ENCODE results near the gene C3orf52. TPM values are rescaled to one million over a fixed set of nuclear protein-coding genes. Genes with fewer than 3 reads are reported as not detected.
"Not testable (repeated sequence)": the region's sequence is repeated elsewhere in the genome, so short reads cannot be mapped to it uniquely, and the experiment has no call there.

Gene C3orf52
- total RNA-seq, 6 experiments from 2014 or later = 9.7 to 11.6 (median 10.7) TPM

DNA sequence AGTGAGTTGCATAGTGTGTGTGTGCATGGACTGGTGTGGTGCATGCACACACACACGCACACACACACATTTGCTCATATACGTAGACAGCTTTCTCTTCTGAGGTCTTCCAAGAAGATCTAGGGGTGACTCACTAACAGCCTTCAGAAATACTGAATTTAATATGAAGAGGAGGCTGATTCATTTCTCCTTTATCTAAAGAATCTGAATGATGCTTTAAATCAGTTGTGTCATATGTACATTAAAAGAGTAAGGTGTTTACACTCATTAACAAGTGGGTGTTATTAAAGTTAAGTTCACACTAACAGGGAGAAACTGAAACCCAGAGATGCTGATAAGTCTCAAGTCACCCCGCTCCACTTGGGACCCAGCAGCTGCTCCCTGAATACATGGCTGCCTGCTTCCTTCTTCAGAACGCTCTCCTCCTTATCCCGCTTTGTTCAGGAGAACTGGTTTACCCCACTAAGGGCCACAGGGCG is 29.7 kb upstream of the C3orf52 start:
- peak; percentile 85 for DNase-seq
- Mint-ChIP-seq H3K4me1 (ENCODE audit: low read depth) (peaks cover 44% of the 10 kb centered on the region), H3K9me3 (no peaks in the 10 kb centered on the region), H3K27me3 (ENCODE audit: insufficient read depth) (peaks cover 3% of the 10 kb centered on the region), H3K27ac (peak overlapping the region; percentile 30), H3K36me3 (ENCODE audit: low read depth) (0 out of 2 replicates have a peak, but pooled peaks cover 3% of the 10 kb centered on the region), H3K4me3 (peak overlapping the region; percentile 46)
- no peak for TF ChIP-seq CTCF (IDR thresholded peaks at IDR 0.05)

GRCh38 chr3:112059497-112059896 is 26.7 kb upstream of the C3orf52 start:
- DNase-seq = no peak

GRCh38 chr3:112061152-112061551 is 25.0 kb upstream of the C3orf52 start:
- peak overlapping the region; percentile 9; the same call in 1 of the 2 replicates for H3K4me3 Mint-ChIP-seq
- H3K27ac Mint-ChIP-seq = peak overlapping the region; percentile 11; the same call in 1 of the 2 replicates
- H3K27me3 Mint-ChIP-seq (ENCODE audit: insufficient read depth) = no peaks in the 10 kb centered on the region; the same call in 1 of the 2 replicates
- H3K9me3 Mint-ChIP-seq = no peaks in the 10 kb centered on the region
- 0 out of 2 replicates have a peak, but pooled peaks cover 3% of the 10 kb centered on the region for H3K36me3 Mint-ChIP-seq (ENCODE audit: low read depth)
- peak; percentile 40 for DNase-seq
- no peak for TF ChIP-seq CTCF (IDR thresholded peaks at IDR 0.05)
- peaks cover 32% of the 10 kb centered on the region for H3K4me1 Mint-ChIP-seq (ENCODE audit: low read depth)

More at GRCh38 chr3:112059497-112059896, 26.7 kb upstream of the C3orf52 start:
- Mint-ChIP-seq H3K27me3 (ENCODE audit: insufficient read depth) (no peaks in the 10 kb centered on the region; the same call in 1 of the 2 replicates), H3K27ac (no peak overlapping the region), H3K4me3 (no peak overlapping the region), H3K9me3 (no peaks in the 10 kb centered on the region), H3K4me1 (ENCODE audit: low read depth) (peaks cover 34% of the 10 kb centered on the region), H3K36me3 (ENCODE audit: low read depth) (0 out of 2 replicates have a peak, but pooled peaks cover 3% of the 10 kb centered on the region)
- TF ChIP-seq CTCF (IDR thresholded peaks at IDR 0.05) = no peak

DNA sequence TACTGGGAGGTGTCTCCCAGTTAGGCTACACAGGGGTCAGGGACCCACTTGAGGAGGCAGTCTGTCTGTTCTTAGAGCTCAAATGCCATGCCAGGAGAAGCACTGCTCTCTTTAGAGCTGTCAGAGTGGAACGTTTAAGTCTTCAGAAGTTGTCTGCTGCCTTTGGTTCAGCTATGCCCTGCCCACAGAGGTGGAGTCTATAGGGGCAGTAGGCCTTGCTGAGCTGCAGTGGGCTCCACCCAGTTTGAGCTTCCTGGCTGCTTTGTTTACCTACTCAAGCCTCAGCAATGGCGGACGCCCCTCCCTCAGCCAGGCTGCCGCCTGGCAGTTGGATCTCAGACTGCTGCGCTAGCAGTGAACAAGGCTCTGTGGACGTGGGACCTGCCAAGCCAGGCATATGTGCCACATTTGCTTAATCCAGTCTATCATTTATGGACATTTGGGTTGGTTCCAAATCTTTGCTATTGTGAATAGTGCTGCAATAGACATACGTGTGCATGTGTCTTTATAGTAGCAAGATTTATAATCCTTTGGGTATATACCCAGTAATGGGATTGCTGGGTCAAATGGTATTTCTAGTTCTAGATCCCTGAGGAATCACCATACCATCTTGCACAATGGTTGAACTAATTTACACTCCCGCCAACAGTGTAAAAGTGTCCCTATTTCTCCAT is 13.7 kb upstream of the C3orf52 start:
- DNase-seq; H3K27me3 Mint-ChIP-seq (ENCODE audit: insufficient read depth); H3K4me3 Mint-ChIP-seq; H3K9me3 Mint-ChIP-seq; H3K27ac Mint-ChIP-seq: not testable (repeated sequence)
- H3K4me1 Mint-ChIP-seq (ENCODE audit: low read depth) = peaks cover 31% of the 10 kb centered on the region
- peaks cover 11% of the 10 kb centered on the region; the same call in 1 of the 2 replicates for H3K36me3 Mint-ChIP-seq (ENCODE audit: low read depth)

DNA sequence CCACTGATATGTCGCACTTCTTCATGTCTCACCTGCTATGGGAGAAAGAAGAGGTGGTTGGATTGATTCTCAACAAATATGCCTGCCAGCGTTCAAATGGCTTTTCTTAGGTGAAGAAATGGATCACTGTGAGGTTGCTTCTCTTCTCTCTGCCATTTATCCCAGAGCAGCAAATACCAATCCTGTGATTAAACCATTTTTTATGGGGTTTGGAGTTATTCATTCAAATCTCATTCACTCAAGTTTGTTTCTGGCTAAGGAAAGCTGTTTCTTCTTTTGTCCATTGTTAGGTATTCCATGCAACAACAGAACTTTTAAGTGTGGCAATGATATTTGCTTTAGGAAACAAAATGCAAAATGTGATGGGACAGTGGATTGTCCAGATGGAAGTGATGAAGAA is 12.2 kb upstream of the C3orf52 start:
- peak overlapping the region; percentile 98 for H3K27ac Mint-ChIP-seq
- peaks cover 31% of the 10 kb centered on the region for H3K4me1 Mint-ChIP-seq (ENCODE audit: low read depth)
- no peaks in the 10 kb centered on the region for H3K9me3 Mint-ChIP-seq
- H3K27me3 Mint-ChIP-seq (ENCODE audit: insufficient read depth) = no peaks in the 10 kb centered on the region; the same call in 1 of the 2 replicates
- TF ChIP-seq CTCF (IDR thresholded peaks at IDR 0.05) = no peak
- peak; percentile 60 for DNase-seq
- peaks cover 8% of the 10 kb centered on the region; the same call in 1 of the 2 replicates for H3K36me3 Mint-ChIP-seq (ENCODE audit: low read depth)
- H3K4me3 Mint-ChIP-seq = peak overlapping the region; percentile 85
